Smooth muscle cell of the coronary artery (primary cell): ENCODE data around the gene XIRP1. TPM values are rescaled to one million over a fixed set of nuclear protein-coding genes. Genes with fewer than 3 reads are reported as not detected.

Source experiments
- total RNA-seq: library from RNA; depleted of rRNA; stranded (reverse); fragments of >200 nt; gene quantifications from 2 replicates; pipeline ENCODE4 v1.2.3, GENCODE V29; 2014; ENCODE audit warnings: low replicate concordance

Gene XIRP1, protein sequence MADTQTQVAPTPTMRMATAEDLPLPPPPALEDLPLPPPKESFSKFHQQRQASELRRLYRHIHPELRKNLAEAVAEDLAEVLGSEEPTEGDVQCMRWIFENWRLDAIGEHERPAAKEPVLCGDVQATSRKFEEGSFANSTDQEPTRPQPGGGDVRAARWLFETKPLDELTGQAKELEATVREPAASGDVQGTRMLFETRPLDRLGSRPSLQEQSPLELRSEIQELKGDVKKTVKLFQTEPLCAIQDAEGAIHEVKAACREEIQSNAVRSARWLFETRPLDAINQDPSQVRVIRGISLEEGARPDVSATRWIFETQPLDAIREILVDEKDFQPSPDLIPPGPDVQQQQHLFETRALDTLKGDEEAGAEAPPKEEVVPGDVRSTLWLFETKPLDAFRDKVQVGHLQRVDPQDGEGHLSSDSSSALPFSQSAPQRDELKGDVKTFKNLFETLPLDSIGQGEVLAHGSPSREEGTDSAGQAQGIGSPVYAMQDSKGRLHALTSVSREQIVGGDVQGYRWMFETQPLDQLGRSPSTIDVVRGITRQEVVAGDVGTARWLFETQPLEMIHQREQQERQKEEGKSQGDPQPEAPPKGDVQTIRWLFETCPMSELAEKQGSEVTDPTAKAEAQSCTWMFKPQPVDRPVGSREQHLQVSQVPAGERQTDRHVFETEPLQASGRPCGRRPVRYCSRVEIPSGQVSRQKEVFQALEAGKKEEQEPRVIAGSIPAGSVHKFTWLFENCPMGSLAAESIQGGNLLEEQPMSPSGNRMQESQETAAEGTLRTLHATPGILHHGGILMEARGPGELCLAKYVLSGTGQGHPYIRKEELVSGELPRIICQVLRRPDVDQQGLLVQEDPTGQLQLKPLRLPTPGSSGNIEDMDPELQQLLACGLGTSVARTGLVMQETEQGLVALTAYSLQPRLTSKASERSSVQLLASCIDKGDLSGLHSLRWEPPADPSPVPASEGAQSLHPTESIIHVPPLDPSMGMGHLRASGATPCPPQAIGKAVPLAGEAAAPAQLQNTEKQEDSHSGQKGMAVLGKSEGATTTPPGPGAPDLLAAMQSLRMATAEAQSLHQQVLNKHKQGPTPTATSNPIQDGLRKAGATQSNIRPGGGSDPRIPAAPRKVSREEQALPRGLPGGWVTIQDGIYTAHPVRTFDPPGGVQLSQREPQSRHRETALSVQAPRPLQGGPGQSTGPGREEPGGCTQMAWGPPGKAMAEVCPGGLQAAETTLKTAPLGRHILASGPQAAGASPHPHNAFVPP (N-terminal part only)
- total RNA-seq: not detected in 2 replicates

DNA sequence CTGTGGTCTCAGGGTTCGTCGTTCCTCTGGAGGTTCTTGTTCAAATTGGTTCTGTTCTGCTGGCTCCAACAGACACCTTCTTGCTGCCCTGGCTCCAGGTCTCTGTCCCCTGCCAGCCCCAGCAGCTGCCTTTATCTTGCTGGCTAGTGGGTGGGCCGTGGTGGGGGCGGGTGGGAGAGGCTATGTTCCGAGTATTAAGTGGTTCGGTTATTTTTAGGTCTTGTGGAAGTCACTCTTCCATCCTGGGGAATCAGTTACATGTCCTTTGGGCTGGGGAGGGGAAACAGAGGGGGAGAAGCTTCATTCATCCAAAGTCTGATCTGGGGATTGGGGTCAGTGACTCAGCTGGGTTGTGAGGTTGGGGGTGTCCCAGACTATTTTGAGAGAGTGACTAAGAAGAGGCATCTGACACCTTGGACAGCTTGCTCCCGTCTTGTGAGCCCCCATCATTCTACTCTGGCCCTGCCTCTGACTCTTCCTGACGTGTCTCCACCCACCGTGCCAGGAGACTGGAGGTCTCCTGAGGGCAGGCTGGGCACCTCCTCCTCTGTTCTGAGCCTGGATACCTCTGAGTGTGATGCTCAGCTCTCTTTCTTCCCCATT is at the start of gene XIRP1:
Gene XIRP1, minus strand, starts transcription at position 106 of the 603 bp plus-strand sequence. CDS start 3,150 bp downstream, outside the sequence.

Other genes starting within 250 kb of the XIRP1 start
- gene SCN11A, start 140.7 kb downstream of the XIRP1 start, total RNA-seq: under 0.01 TPM in 1 of 2 replicates, not detected in the other
- gene WDR48, start 140.6 kb downstream of the XIRP1 start, total RNA-seq: 27.3 and 39.7 TPM in 2 replicates
- 30.5 and 36.7 TPM in 2 replicates for gene GORASP1, start 85.0 kb downstream of the XIRP1 start, total RNA-seq
- gene TTC21A, start 84.9 kb downstream of the XIRP1 start, total RNA-seq: 2.0 and 2.7 TPM in 2 replicates
- gene CSRNP1, start 39.0 kb downstream of the XIRP1 start, total RNA-seq: 2.8 and 18.2 TPM in 2 replicates
- under 0.01 TPM in 1 of 2 replicates, not detected in the other for gene CX3CR1, start 87.4 kb upstream of the XIRP1 start, total RNA-seq
- not detected in 2 replicates for gene CCR8, start 137.1 kb upstream of the XIRP1 start, total RNA-seq
- gene SLC25A38, start 190.8 kb upstream of the XIRP1 start, total RNA-seq: 14.6 and 15.4 TPM in 2 replicates
- gene RPSA, start 214.1 kb upstream of the XIRP1 start, total RNA-seq: 794 and 1,937 TPM in 2 replicates